Erythroblast (primary cell): ENCODE measurements around the gene MZB1.
"Not testable (repeated sequence)": the region's sequence is repeated elsewhere in the genome, so short reads cannot be mapped to it uniquely, and the experiment has no call there.

Experiments
- DNase-seq, 2 experiments: peaks; one replicate each; lab custom pipeline; 2025; lab: John Stamatoyannopoulos, UW
- GATA1 ChIP-seq: IDR thresholded peaks from 2 replicates; pipeline ENCODE4 v1.6.1; 2011; ENCODE audit warnings: low read depth, mild to moderate bottlenecking, control low read depth, low read length, moderate library complexity
- POLR2A ChIP-seq: IDR thresholded peaks from 2 replicates; pipeline ENCODE4 v1.6.1; 2011; ENCODE audit warnings: mild to moderate bottlenecking, low read length

MZB1 gene

DNA sequence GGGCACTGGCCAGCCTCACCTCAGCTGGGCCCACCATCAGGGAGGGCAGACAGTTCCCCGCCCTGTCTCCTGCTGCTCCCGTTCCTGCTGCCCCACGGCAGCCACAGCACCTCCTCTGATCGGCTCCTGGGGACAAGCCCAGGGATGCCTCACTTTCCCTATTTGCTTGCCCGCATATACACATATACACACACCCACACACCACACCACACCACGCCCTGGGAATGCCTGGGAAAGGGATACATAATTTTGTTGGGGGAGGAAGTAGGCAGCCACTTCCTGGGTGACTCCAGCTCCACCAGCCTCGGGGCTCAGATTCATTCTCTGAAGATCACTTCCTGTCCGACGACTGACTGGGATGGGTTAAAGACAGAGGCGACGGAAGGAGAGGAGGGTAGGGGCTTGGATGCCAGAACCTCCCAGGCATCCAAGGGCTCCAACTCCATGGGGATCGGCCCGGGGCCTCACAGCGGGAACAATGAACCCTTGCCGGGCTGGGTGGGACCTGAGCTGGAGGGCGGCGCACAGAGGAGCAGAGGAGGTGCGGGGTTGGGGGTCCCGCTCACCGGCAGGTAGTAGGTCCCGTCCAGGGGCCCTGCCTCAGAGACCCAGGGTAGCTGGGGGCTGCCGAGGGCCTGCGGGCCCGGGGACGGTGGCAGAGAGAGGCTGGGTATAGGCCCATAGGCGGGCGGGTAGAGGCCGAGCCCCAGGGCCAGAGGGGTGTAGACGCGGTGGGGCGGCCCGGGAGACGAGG lies 2.0 kb upstream of the MZB1 start:
- DNase-seq, result no peak
- TF ChIP-seq POLR2A (no peak), GATA1 (no peak)

DNA sequence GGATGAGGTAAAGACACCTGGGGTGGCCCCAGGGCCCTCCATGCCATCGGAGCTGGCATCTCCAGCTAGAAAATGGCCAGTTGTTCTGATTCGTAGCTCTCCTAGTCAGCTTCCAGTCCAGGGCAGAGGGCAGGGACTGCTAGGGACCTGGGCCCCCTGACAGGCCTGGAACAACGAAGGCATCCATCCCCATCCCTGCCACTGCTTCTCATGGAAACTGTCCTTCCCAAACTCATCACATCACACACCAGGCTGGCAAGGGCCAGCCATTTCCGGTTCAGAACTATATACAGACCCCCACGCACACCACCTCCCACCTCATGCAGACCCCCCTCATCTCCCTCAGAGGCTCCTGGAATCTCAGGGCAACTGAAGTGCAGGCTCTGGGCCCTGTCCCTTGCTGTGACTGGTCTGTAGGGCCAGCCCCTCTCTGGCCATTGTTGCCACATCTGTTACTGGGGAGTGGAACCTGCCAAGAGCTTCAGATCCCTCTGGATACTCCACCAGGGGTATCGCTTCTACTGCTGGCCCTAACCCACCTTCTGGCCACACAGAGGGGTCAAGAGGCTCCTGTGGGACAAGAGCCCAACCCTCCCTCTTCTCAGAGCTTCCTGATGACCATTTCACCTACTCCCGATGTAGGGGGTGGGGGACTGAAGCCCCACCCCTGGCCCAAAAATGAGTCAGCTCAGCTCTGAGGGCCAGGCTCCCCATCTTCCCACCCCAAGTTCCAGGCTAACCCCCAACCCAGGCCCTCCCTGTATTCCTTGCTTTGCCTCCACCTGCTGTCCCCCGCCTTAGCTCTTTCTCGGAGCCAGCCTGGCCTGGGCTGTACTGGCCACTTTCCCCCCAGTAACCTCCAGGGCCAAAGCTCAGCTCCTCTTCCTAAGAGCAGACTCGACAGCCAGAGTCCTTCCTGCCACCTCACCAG lies 1.2 kb upstream of the MZB1 start:
- no peak for TF ChIP-seq GATA1
- TF ChIP-seq POLR2A, result no peak
- DNase-seq, result no peak

DNA sequence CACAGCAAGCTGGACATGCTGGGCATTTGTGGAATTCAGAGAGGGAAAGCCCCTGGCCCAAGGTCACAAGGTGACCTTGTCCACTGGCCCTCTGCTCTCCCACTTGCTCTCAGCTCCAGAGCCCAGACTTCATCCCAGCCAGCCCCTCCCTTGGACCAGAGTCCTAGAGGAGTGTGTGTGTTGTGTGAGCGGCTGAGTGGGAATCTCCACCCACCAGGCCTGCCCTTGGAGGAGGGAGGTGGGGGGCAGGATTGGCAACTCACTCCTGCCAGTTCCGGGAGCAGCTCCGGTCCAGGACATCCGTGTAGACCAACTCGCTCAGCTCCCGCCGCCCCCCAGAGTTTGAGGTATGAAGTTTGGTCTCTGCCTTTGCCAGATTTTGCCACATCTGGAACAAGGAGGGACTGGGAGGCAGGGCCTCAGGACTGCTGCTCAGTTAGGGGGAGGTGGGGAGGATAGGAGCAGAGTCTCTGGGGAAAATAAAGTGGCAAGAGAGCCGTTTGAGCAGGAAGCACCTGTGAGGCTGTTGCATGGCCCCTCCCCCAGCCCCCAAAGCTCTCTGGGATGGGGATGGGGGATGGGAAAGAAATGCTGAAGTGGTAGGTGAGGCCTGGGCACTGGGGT lies 1.4 kb downstream of the MZB1 start:
- no peak for TF ChIP-seq GATA1
- TF ChIP-seq POLR2A, result no peak
- no peak for DNase-seq

DNA sequence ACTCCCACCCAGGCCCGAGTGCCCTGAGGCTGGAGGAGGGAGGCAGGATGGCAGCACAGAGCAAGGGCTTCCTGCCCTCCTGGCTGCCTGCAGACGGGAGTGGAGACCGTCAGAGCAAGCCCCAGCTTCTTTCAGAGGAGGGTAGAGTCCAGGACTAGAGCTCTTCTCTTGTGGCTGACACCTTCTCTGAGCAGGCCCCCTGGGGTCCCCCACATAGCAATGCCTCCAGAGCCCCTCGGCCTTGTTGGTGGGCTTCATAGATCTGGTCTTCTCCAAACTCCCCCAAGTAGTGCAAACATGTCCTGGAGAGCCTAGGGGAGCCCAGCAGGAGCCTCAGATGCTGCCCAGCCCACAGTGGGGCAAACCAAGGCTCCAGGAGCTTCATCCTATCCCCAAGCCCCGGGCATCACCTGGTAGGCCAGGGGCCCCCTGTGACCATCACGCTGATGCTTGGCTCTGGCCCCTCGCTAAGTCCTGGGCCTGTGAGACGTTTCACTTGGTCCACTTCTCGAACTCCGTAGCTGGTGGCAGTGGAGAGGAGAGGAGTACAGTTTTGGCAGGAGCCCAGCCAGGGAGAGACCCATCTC lies 2.0 kb downstream of the MZB1 start:
- TF ChIP-seq GATA1 (no peak), POLR2A (no peak)
- no peak for DNase-seq

DNA sequence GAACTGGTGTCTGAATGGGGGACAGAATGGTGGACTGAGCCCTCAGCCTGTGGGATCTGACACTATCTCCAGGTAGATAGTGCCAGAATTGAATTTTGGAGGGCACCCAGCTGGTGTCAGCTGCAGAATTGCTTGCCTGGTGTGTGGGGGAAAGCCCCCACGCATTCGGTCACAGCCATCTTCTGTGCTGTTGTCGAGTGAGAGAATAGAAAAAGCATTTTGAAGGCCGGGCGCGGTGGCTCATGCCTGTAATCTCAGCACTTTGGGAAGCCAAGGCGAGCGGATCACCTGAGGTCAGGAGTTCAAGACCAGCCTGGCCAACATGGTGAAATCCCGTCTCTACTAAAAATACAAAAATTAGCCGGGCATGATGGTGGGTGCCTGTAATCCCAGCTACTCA lies 2.8 kb downstream of the MZB1 start:
- not testable (repeated sequence) for DNase-seq

DNA sequence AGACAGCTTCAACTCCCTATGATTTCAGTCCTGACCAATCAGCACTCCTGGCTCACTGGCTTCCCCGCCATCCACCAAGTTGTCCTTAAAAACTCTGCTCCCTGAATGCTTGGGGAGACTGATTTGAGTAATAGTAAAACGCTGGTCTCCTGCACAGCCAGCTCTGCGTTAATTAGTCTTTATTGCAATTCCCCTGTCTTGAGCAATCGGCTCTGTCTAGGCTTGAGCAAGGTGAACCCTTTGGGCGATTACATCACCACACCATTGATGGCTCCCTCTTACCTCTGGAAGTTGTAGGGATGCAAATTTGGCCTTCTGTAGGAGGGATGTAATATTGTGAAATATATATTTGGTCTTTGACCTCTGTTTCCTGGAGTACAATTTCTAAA lies 3.7 kb downstream of the MZB1 start:
- no peak for TF ChIP-seq POLR2A
- no peak for TF ChIP-seq GATA1
- no peak for DNase-seq

DNA sequence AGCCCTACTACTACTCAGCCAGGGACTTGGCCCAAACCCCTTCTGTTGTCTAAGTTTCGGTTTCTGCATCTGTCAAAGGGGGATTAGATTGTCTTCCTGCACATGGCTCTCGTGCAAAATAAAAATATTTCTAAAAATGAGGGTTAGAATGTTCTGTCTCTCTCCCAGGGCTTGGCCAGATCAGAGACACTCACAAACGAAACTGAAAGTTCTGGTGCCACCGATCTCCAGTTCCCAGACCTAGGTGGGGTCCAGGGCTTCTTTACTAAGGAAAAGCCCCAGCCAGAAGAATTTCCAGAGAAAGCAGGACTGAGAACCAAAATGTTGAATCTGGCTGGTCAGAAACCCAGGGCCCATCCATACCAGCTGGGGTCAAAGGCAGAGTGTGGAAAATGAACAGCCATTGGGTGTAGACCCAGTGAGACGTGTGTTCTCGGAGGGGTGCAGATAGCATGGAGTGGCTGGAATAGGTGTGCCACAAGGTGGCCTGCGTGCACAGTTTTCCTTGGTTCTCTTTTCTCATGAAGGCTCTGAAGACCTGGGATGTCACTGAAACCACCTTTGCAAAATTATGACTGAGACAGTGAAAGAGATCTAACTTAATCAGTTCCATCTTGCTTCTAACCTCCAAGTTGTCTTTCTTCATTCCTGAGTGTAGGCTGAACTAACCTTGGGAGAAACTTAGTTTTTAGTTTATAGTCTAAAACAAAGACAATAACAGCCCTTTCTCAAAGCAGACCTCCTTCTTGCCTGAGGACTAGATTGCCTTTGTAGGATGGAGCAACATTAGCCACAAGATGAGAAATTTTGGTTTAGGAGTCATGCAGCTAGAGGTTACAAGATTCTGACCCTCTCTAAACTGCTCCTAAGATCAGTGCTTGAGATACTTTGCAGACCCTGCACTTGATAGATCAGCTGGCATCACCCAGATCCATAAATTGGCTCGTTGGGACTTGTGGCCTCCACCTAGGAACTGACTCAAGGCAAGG lies 4.4 kb downstream of the MZB1 start:
- TF ChIP-seq GATA1, result no peak
- no peak for TF ChIP-seq POLR2A
- peak; percentile 16 to 40 for DNase-seq

DNA sequence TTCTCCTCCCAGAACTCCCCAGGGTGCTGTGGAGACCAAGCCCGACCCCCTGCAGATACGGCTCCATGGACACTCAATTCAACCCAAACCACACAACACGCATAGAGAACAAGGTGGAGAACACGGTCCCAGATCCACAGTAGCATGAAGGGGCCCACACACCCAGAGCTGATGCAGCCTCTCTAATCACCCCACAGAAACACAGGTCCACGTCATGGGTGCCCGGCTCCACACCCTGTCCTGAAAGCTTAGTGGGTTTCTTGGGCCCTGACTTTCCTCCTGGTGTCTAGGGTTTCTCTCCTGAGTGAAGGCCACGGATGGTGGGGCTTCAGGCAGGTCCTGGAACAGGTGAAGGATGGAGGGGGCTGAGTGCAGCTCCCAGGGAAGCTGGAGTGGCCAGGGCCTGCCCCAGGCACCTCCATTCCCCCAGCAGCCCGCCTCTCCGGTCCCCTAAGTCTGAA lies 5.1 kb downstream of the MZB1 start:
- no peak for DNase-seq
- no peak for TF ChIP-seq POLR2A
- TF ChIP-seq GATA1, result no peak

DNA sequence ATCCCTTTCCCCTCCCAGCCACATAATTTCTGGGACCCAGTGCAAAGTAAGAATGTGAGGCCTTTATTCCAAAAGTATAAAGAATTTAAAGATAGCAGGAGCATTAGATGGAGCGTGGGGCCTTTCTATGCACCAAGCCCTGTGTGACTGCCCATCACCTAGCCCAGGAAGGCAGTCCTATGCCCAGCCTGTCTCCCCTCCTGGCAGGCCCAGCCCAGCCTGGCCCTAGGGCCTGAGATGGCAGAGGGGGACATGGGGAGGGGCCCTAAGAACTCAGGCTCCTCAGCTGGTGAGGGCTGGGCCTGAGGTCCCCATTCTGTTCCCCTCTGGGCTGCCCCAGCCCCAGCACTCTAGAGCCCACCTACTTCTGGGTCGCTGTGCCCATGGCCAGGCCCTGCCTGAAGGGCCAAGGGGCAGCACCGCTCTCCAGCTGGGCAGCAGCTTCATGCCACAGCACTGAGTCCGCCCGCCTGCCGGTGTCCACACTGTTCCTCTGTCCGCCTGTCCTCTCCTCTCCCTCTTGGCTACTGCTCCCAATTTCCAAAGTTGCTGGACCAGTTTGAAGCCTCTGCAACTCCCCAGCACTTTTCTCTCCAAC lies 5.6 kb downstream of the MZB1 start:
- no peak for DNase-seq
- no peak for TF ChIP-seq GATA1

DNA sequence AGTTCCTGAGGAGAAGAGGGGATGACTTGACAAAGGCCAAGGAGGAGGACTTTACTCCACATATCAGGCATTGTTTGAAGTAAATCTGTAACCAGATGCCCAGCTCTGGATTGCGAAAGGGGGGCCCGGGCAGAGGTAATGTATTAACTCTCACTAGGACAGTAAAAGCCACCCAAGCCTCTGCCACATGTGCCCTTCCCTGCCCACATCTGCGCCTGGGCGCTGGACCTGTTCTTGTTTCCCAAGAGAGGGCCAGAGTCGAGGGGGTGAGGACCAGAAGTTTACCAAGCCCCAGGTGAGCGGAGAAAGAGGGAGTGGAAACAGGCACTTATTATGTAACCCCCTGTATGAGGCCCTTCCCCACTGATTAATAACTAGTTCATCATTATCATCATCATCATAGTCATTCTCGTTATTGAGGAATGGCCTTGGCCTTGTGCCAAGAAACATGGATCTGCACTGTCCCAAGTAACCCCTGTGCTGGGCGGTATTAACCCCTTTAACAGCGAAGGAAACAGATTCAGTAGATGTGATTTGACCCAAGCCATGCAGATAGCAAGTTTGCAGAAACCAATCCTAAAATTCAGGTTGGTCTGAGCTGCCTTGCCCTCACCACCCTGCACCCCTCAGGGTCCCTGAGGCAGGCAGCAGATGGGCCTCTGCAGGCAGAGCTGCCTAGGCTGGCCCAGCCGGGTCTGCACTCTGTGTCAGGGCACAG lies 6.3 kb downstream of the MZB1 start, which contains the start of gene SLC23A1:
Gene SLC23A1 (minus strand): TSS at position 23 of the 718 bp plus-strand sequence. CDS start 44 bp downstream, outside the sequence.
- TF ChIP-seq POLR2A (no peak), GATA1 (no peak)
- no peak for DNase-seq

DNA sequence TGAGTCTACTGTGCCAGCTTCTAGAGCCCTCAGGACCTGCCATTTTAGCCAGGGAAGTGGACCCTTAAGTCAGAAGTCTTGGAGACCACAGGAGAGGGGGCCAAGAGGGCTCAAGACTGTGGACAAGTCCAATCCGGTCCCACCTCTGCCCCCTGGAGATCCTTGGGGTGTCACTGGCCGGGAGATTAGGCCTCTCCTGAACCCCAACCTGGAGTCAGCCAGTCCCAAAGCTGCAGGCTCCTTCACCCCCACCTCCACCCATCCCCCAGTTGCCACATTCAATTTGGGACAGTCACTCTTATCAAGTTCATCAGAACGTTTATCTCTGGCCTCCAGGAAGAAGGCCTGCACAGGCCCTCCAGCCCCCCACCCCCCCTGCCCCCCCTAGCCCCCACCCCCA lies 6.9 kb downstream of the MZB1 start:
- TF ChIP-seq GATA1 (no peak), POLR2A (no peak)
- no peak for DNase-seq
